ENCODE data around the gene ZNF500.

DNA sequence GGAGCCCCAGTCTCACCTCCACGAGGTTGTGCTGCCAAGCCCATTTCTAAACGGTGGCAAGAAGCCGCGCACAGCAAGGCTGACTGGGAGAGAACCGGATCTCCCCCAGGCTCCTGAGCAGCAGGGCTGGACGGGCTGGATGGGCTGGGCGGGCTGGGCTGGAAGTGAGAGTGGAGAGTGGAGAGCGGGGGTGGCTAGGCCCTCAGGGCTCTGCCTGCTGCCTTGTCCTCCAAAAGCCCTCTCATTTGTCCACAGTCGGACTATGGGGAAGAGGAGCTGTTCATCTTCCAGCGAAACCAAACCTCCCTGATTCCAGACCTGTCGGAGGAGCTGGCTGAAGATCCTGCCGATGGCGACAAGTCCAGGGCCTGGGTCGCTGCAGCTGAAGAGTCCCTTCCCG, 29.4 kb downstream of the ZNF500 start:
- TF ChIP-seq CTCF (IDR thresholded peaks at IDR 0.05) (no peak), POLR2AphosphoS5 (IDR thresholded peaks at IDR 0.05) (no peak), EP300 (IDR thresholded peaks at IDR 0.05) (no peak), POLR2A (IDR thresholded peaks at IDR 0.05) (no peak)
